ENCODE data around the gene OR51S1.
"Not testable (repeated sequence)": the region's sequence is repeated elsewhere in the genome, so short reads cannot be mapped to it uniquely, and the experiment has no call there.

OR51S1 gene

GRCh38 chr11:4848908-4849532 is at the start of gene OR51S1:
Gene OR51S1 (minus strand): TSS chr11:4849208. CDS start chr11:4849208, 0 bp downstream.
- no peak for DNase-seq (ENCODE audit: low spot score)

- DNase-seq (ENCODE audit: low spot score) = no peak
These were observed 43.1 kb upstream of the OR51S1 start for GRCh38 chr11:4891996-4892640.

GRCh38 chr11:4890279-4890678 is 41.3 kb upstream of the OR51S1 start:
- DNase-seq (ENCODE audit: low spot score) = no peak

GRCh38 chr11:4887591-4887990 is 38.6 kb upstream of the OR51S1 start:
- DNase-seq (ENCODE audit: low spot score) = no peak

GRCh38 chr11:4886186-4886585 is 37.2 kb upstream of the OR51S1 start:
- DNase-seq (ENCODE audit: low spot score) = no peak

GRCh38 chr11:4884361-4884760 is 35.4 kb upstream of the OR51S1 start:
- no peak for DNase-seq (ENCODE audit: low spot score)

- DNase-seq (ENCODE audit: low spot score) = no peak
These were observed 33.5 kb upstream of the OR51S1 start for GRCh38 chr11:4882543-4882942.

- no peak for DNase-seq (ENCODE audit: low spot score)
These were observed 33.0 kb upstream of the OR51S1 start, which contains the start of gene OR51T1 for GRCh38 chr11:4881860-4882500. Gene OR51T1 (plus strand): TSS chr11:4881900. CDS start chr11:4881900, 0 bp downstream.

GRCh38 chr11:4881188-4881587 is 32.2 kb upstream of the OR51S1 start:
- no peak for DNase-seq (ENCODE audit: low spot score)

- DNase-seq (ENCODE audit: low spot score) = no peak
These were observed 16.8 kb upstream of the OR51S1 start for GRCh38 chr11:4865855-4866254.

GRCh38 chr11:4863876-4864275 is 14.9 kb upstream of the OR51S1 start:
- no peak for DNase-seq (ENCODE audit: low spot score)

GRCh38 chr11:4862447-4863236 is 13.6 kb upstream of the OR51S1 start:
- DNase-seq (ENCODE audit: low spot score) = no peak

GRCh38 chr11:4854286-4854685 is 5.3 kb upstream of the OR51S1 start:
- DNase-seq (ENCODE audit: low spot score) = not testable (repeated sequence)

- no peak for DNase-seq (ENCODE audit: low spot score)
These were observed 2.0 kb upstream of the OR51S1 start for GRCh38 chr11:4851033-4851432.

- no peak for DNase-seq (ENCODE audit: low spot score)
These were observed 9.0 kb downstream of the OR51S1 start for GRCh38 chr11:4839851-4840549.

- no peak for DNase-seq (ENCODE audit: low spot score)
These were observed 18.1 kb downstream of the OR51S1 start for GRCh38 chr11:4830909-4831308.

- no peak for DNase-seq (ENCODE audit: low spot score)
These were observed 18.7 kb downstream of the OR51S1 start for GRCh38 chr11:4830346-4830745.

- no peak for DNase-seq (ENCODE audit: low spot score)
These were observed 22.6 kb downstream of the OR51S1 start for GRCh38 chr11:4826425-4826824.

GRCh38 chr11:4825132-4825531 is 23.9 kb downstream of the OR51S1 start:
- no peak for DNase-seq (ENCODE audit: low spot score)

- DNase-seq (ENCODE audit: low spot score) = no peak
These were observed 28.0 kb downstream of the OR51S1 start, which contains the start of gene OR51F2 for GRCh38 chr11:4821021-4821420. Gene OR51F2 (plus strand): TSS chr11:4821321. CDS start chr11:4821422, 101 bp downstream.

GRCh38 chr11:4809246-4809645 is 39.8 kb downstream of the OR51S1 start:
- DNase-seq (ENCODE audit: low spot score) = no peak

- DNase-seq (ENCODE audit: low spot score) = no peak
These were observed 40.5 kb downstream of the OR51S1 start for GRCh38 chr11:4808476-4808875.
